ENCODE results near the gene MOB3B. TPM values are rescaled to one million over a fixed set of nuclear protein-coding genes. Genes with fewer than 3 reads are reported as not detected.

Gene MOB3B
- total RNA-seq, 1 donor from 2014 or later = 10.0 TPM

GRCh38 chr9:27398982-27399653 lies 130.5 kb downstream of the MOB3B start:
- Mint-ChIP-seq H3K36me3 (ENCODE audit: low read depth) (peaks cover 3% of the 10 kb centered on the region), H3K27ac (no peak overlapping the region), H3K4me1 (peaks cover 62% of the 10 kb centered on the region), H3K4me3 (no peak overlapping the region), H3K27me3 (no peaks in the 10 kb centered on the region), H3K9me3 (no peaks in the 10 kb centered on the region)
- ChIA-PET CTCF (no interaction called here), POLR2A (no interaction called here)
- intact Hi-C loops (cut with micrococcal nuclease) = no loop called here
- TF ChIP-seq CTCF (IDR thresholded peaks at IDR 0.05) = no peak
- ATAC-seq (ENCODE audit: low read depth) = no peak
- no peak for DNase-seq

- ChIA-PET POLR2A (no interaction called here), CTCF (no interaction called here)
- peaks cover 3% of the 10 kb centered on the region for H3K36me3 Mint-ChIP-seq (ENCODE audit: low read depth)
- peaks cover 74% of the 10 kb centered on the region for H3K4me1 Mint-ChIP-seq
- no peak for TF ChIP-seq CTCF (IDR thresholded peaks at IDR 0.05)
- ATAC-seq (ENCODE audit: low read depth) = no peak
- no peaks in the 10 kb centered on the region for H3K9me3 Mint-ChIP-seq
- H3K4me3 Mint-ChIP-seq = no peak overlapping the region
- H3K27me3 Mint-ChIP-seq = no peaks in the 10 kb centered on the region
- intact Hi-C loops (cut with micrococcal nuclease) = no loop called here
- DNase-seq = no peak
- no peak overlapping the region for H3K27ac Mint-ChIP-seq
Measured at GRCh38 chr9:27396495-27396894, 133.1 kb downstream of the MOB3B start.

GRCh38 chr9:27395484-27395921 lies 134.1 kb downstream of the MOB3B start:
- intact Hi-C loops (cut with micrococcal nuclease) = no loop called here
- peaks cover 3% of the 10 kb centered on the region for H3K36me3 Mint-ChIP-seq (ENCODE audit: low read depth)
- no peak for DNase-seq
- POLR2A ChIA-PET = no interaction called here
- TF ChIP-seq CTCF (IDR thresholded peaks at IDR 0.05) = no peak
- H3K4me3 Mint-ChIP-seq = no peak overlapping the region
- no peak for ATAC-seq (ENCODE audit: low read depth)
- H3K4me1 Mint-ChIP-seq = peaks cover 75% of the 10 kb centered on the region
- H3K9me3 Mint-ChIP-seq = no peaks in the 10 kb centered on the region
- H3K27ac Mint-ChIP-seq = no peak overlapping the region
- H3K27me3 Mint-ChIP-seq = no peaks in the 10 kb centered on the region
- CTCF ChIA-PET = interaction anchor here (1.0 kb wide), 1 partner anchor 75 kb away, joined by 3 read pairs; no protein-coding TSS in a partner anchor

GRCh38 chr9:27394826-27395201 lies 134.8 kb downstream of the MOB3B start:
- Mint-ChIP-seq H3K9me3 (no peaks in the 10 kb centered on the region), H3K27me3 (no peaks in the 10 kb centered on the region), H3K36me3 (ENCODE audit: low read depth) (peaks cover 3% of the 10 kb centered on the region), H3K4me1 (peaks cover 72% of the 10 kb centered on the region), H3K4me3 (no peak overlapping the region), H3K27ac (no peak overlapping the region)
- TF ChIP-seq CTCF (IDR thresholded peaks at IDR 0.05) = no peak
- ChIA-PET POLR2A (interaction anchor here (1.0 kb wide), 1 partner anchor 13 kb away, joined by 3 read pairs; no protein-coding TSS in a partner anchor), CTCF (interaction anchor here (1.0 to 2.9 kb wide), 2 partner anchors 76 to 135 kb away, joined by 3 to 14 read pairs; partner anchors contain the start of gene MOB3B)
- DNase-seq = no peak
- intact Hi-C loops (cut with micrococcal nuclease) = no loop called here
- ATAC-seq (ENCODE audit: low read depth) = no peak

GRCh38 chr9:27394154-27394825 lies 135.3 kb downstream of the MOB3B start:
- no peaks in the 10 kb centered on the region for H3K9me3 Mint-ChIP-seq
- no peak overlapping the region for H3K4me3 Mint-ChIP-seq
- H3K27ac Mint-ChIP-seq = peak overlapping the region; percentile 80
- ATAC-seq (ENCODE audit: low read depth) = no peak
- CTCF ChIA-PET = interaction anchor here (2.9 kb wide), 1 partner anchor 136 kb away, joined by 14 read pairs; the partner anchor contains the start of gene MOB3B
- peaks cover 3% of the 10 kb centered on the region for H3K36me3 Mint-ChIP-seq (ENCODE audit: low read depth)
- H3K27me3 Mint-ChIP-seq = no peaks in the 10 kb centered on the region
- no peak for DNase-seq
- intact Hi-C loops (cut with micrococcal nuclease) = no loop called here
- POLR2A ChIA-PET = interaction anchor here (1.0 kb wide), 1 partner anchor 13 kb away, joined by 3 read pairs; no protein-coding TSS in a partner anchor
- TF ChIP-seq CTCF (IDR thresholded peaks at IDR 0.05) = no peak
- peaks cover 69% of the 10 kb centered on the region for H3K4me1 Mint-ChIP-seq

Data from activated B cell treated with CpG ODN at 0.5 μM for 24 hours (primary cell).